GM08714 (cell line): ENCODE measurements around the gene POFUT2.

Experiments used
- H3K4me3 ChIP-seq: fragments of 200-500 bp; sonication (Bioruptor generic); 2 replicates; pipeline ENCODE4 v1.5.1; 2014; ENCODE audit warnings: mild to moderate bottlenecking, low read length, inconsistent platforms
- ZNF274 ChIP-seq: IDR thresholded peaks from 2 replicates; pipeline ENCODE4 v1.6.1; 2012; ENCODE audit warnings: mild to moderate bottlenecking, low read depth, low read length

Gene POFUT2

DNA sequence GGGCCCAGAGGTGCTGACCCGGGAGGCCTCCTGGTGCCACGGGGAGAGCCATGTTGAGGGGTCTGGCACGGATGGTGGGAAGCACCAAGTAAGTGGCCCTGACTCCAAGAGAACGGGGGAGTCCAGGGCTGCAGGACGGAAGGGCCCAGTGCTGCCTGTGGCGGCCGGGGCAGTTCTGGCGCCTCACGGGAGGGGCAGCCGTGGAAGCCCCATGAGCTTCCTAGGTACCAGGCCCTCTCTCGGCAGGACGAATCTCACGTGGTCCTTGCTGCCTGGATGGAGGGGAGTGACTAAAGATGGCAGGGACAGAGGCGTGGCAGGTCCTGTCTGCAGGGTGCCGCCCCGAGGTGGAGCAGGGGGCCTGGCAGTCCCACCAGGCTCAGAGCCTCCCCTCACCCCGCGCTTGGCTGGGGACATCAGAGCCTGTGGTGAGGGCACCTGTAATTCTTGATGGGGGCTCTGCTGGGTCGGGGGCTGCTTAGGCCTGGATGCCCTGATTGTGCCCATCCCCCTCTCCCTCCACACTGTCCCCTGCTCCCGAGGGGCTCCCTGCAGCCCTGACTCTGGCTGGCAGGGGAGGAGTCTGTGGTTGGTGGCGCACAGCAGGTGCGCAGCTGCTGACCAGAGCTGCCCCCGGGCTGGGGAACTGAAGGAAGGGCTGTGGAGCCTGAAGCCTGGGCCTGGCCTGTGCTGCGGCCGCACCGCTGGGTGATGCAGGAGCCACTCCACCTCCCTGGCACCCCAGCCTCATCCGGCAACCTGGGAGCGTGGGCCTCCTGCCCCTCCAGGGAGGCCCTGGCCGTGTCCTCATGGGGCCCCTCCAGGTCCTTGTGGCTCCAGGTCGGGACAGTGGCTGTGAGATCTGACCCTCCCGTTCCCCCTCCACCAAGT is 31.4 kb downstream of the POFUT2 start:
- no peak overlapping the region for H3K4me3 ChIP-seq
- TF ChIP-seq ZNF274 = no peak

- no peak for TF ChIP-seq ZNF274
- H3K4me3 ChIP-seq = no peak overlapping the region
Measured at GRCh38 chr21:45255381-45256020, 32.2 kb downstream of the POFUT2 start.

DNA sequence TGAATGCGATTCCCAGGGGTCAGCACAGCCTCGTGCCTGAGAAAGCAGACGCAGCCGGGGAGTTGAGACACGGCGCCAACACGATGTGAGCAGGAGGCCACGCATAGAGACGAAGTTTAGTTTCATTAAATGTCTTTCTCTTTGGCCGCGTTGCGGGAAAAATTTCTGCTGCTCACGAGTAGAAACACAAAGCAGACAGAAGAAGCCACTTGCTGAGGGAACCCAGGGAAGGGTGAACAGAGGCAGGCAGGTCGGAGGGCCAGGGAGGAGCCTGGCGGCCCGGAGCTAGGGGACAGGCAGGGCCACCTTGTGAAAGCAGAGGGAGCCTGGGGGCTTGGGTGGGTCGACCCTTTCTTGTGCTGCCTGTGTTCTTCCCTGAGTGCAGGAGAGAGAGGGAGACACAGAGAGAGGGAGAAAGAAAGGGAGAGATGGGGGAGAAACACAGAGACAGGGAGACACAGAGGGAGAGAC is 33.2 kb downstream of the POFUT2 start:
- no peak for TF ChIP-seq ZNF274
- no peak overlapping the region for H3K4me3 ChIP-seq

- TF ChIP-seq ZNF274 = no peak
- no peak overlapping the region for H3K4me3 ChIP-seq
Measured at GRCh38 chr21:45253633-45254459, 33.8 kb downstream of the POFUT2 start.

DNA sequence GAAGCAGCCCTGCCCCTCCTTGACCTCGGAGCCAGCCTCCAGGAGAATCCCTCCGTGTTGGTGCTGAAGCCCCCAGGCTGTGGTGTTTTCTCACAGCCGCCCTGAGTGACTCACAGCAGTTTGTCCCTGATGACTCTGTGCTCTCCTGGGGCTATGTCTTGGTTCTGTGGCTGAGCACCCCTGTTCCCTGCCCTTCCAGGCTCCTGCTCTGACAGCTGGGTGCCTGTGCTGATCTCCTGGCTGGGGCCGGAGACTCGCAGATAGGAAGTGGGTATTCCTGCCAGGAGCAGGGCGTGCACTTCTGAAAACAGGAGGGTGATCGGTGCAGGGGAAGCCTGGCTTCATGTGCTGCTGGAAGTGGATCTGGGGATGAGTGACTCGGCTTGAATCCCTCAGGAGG is 34.5 kb downstream of the POFUT2 start:
- no peak overlapping the region for H3K4me3 ChIP-seq
- no peak for TF ChIP-seq ZNF274

- no peak for TF ChIP-seq ZNF274
- no peak overlapping the region for H3K4me3 ChIP-seq
Measured at GRCh38 chr21:45252448-45252925, 35.2 kb downstream of the POFUT2 start.

DNA sequence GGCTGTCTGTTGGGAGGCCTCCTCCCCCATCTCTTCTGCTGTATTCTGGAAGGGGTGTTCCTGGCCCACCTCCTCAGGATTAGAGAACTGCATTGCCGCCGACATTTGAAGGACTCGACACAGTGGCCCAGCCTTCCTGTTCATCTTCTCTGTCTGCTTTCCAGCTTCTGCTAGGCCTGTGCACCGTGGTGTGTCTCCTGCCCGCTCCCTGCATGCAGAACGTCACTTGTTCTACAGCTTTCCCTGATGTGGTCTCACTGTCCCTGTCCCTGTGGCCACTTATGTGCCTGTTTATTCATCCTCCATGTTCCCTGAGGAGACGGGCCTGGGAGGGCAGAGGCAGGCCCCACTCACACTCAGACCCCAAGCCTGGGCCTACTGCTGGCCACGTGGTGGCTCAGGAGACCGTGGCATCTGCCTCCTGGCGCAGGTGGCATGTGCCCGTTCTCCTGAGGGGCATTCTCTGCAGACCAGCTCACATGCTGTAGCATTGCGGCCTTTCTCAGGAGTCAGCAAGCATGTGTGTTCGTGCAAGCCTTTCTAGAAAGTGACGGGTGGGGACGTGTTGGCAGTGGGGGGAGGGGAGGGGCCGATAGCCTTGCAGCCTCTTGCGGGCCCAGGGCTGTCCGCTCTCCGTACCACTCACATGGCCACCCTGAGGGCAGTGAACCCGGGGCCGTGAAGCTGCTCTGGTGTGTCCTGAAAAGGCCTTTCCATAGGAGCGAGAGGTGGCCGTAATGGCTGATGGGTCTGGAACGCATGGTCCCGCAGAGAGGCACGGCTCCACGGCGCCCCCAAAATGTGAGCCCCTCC is 35.9 kb downstream of the POFUT2 start:
- no peak for TF ChIP-seq ZNF274
- H3K4me3 ChIP-seq = no peak overlapping the region

GRCh38 chr21:45250914-45251634 is 36.6 kb downstream of the POFUT2 start:
- H3K4me3 ChIP-seq = no peak overlapping the region
- TF ChIP-seq ZNF274 = no peak

- no peak for TF ChIP-seq ZNF274
- H3K4me3 ChIP-seq = no peak overlapping the region
Measured at GRCh38 chr21:45250272-45250671, 37.4 kb downstream of the POFUT2 start.

- H3K4me3 ChIP-seq = no peak overlapping the region
- TF ChIP-seq ZNF274 = no peak
Measured at GRCh38 chr21:45249626-45250025, 38.1 kb downstream of the POFUT2 start.

DNA sequence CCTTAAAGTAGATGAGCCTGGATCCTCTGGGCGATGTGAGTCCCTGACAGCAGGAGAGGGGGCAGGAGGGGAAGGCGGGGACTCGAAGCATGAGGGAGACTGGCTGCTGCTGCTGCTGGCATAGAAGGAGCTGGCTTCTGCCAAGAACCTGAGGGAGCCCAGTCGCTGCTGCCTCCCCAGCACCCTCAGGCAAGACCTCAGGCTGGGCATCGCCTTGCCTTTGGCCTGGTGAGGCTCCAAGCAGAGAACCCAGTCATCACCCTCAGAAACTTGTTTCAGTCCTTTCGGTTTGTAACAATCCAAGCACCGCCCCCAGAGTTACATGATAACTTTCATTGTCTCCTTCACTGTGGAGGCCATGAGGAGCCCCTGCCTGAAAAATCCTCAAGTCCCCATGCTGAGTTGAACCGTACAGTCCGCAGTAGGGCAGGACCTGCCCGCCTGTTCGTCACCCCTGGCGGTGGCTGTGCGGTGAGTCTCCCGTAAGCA is 38.8 kb downstream of the POFUT2 start:
- H3K4me3 ChIP-seq = no peak overlapping the region
- TF ChIP-seq ZNF274 = no peak

GRCh38 chr21:45248301-45248892 is 39.3 kb downstream of the POFUT2 start:
- no peak overlapping the region for H3K4me3 ChIP-seq
- TF ChIP-seq ZNF274 = no peak
